Adipocyte (in vitro differentiated cells): Measurements from ENCODE around the gene MAPKAP1.

Experiments used
- DNase-seq: peaks from one replicate; pipeline ENCODE4 v3.0.0-alpha.2; 2015; ENCODE audit warnings: low read depth
- H3K27me3 ChIP-seq: replicated peaks from 2 replicates; pipeline ENCODE4 v1.7.0; 2013; ENCODE audit warnings: mild to moderate bottlenecking, low read length, moderate library complexity; ENCODE audit not compliant: control insufficient read depth, insufficient read depth
- H3K36me3 ChIP-seq: 2 replicates; pipeline ENCODE4 v1.7.0; 2013; ENCODE audit warnings: low read length, mild to moderate bottlenecking, moderate library complexity; ENCODE audit not compliant: control insufficient read depth, insufficient read depth, severe bottlenecking
- H3K4me1 ChIP-seq: 2 replicates; pipeline ENCODE4 v1.7.0; 2013; ENCODE audit warnings: mild to moderate bottlenecking, low read length, moderate library complexity; ENCODE audit not compliant: control insufficient read depth, insufficient read depth
- H3K4me3 ChIP-seq: 2 replicates; pipeline ENCODE4 v1.7.0; 2013; ENCODE audit warnings: mild to moderate bottlenecking, low read length, moderate library complexity
- H3K9ac ChIP-seq: 2 replicates; pipeline ENCODE4 v1.7.0; 2013; ENCODE audit warnings: mild to moderate bottlenecking, low read length, moderate library complexity
- H3K9me3 ChIP-seq: 2 replicates; pipeline ENCODE4 v1.7.0; 2013; ENCODE audit warnings: mild to moderate bottlenecking, low read length, moderate library complexity; ENCODE audit not compliant: control insufficient read depth

The MAPKAP1 gene

DNA sequence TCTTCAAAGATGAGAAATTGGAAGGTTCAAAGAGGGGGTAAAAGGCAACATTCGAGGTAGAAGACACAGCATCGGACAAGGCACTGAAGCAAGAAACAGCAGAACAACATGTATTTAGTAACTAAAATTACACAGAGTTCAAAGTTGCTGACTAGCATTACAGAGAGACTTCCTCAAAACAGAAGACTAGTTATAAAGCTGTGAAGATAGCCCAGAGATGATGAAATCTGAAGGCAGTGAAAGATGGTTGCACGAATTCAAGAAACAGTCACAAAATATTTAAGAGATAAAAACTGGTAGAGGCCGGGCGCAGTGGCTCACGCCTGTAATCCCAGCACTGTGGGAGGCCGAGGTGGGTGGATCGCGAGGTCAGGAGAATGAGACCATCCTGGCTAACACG, 16.3 kb downstream of the MAPKAP1 start:
- H3K27me3 ChIP-seq = no peaks in the 10 kb centered on the region
- H3K9ac ChIP-seq = no peak overlapping the region
- DNase-seq = no peak
- H3K36me3 ChIP-seq = no peaks in the 10 kb centered on the region
- H3K4me1 ChIP-seq = peaks cover 14% of the 10 kb centered on the region
- H3K9me3 ChIP-seq = no peaks in the 10 kb centered on the region
- no peak overlapping the region for H3K4me3 ChIP-seq

DNA sequence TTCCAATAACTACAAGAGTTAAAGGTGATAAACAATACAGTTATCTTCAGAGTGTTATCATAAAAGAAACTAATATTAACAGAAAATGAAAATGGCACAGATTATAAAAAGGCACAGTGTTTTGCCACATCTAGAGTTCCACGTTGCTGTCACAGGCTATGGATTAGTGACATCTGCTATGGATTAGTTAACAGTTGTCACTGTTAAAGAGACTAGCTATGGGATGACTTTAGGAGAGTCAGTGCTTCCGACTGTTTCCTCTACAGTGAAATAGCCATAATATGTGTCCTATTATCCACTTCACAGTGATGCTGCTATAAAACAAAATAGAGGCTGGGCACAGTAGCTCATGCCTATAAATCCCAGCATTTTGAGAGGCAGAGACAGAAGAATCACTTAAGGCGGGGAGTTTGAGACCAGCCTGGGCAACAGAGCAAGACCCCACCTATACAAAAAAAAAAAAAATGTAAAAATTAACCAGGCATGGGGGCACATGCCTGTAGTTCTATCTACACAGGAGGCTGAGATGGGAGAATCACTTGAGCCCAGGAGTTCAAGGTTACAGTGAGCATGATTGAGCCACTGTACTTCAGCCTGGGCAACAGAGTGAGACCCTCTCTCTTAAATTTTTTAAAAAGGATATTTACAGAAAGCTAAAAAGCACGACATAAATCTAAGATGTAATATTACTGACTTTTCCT, 19.7 kb downstream of the MAPKAP1 start:
- no peaks in the 10 kb centered on the region for H3K9me3 ChIP-seq
- no peak overlapping the region for H3K4me3 ChIP-seq
- DNase-seq = no peak
- H3K27me3 ChIP-seq = no peaks in the 10 kb centered on the region
- no peak overlapping the region for H3K9ac ChIP-seq
- no peaks in the 10 kb centered on the region for H3K4me1 ChIP-seq
- no peaks in the 10 kb centered on the region for H3K36me3 ChIP-seq

DNA sequence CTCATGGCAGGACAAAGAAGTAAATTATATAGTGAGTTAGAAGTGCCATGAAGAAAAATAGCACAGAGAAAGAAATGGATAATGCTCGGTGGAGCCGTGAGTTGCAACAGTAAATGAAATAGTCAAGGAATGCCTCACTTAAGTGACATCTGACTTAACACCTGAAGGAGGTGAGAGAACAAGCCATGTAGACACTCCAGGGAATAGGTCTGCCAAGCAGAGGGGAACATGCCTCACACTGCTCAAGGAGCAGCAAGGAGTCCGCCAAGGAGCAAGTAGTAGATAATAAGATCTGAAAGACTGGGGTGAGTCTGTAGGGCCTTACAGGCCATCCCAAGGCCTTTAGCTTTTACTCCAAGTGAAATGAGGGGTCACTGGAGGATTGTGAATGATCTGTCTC, 21.8 kb downstream of the MAPKAP1 start:
- H3K4me1 ChIP-seq = no peaks in the 10 kb centered on the region
- H3K4me3 ChIP-seq = no peak overlapping the region
- no peak for DNase-seq
- H3K9me3 ChIP-seq = no peaks in the 10 kb centered on the region
- no peaks in the 10 kb centered on the region for H3K27me3 ChIP-seq
- H3K36me3 ChIP-seq = no peaks in the 10 kb centered on the region
- no peak overlapping the region for H3K9ac ChIP-seq

DNA sequence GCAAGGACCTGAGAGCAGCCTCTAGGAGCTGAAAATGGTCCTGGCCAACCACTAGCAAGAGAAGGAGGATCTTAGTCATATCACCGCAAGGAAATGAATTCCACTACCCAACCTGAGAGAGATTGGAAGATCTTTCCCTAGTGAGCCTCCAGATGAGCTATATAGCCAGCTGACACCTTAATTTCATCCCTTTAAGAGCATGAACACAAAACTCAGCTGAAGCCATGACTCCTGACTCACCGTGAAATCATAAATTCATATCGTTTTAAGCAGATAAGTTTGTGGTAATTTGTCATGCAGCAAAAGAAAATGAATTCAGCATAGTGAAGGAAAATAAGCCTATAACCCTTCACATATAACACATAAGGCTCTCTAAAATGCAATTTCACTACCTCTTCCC, 23.5 kb downstream of the MAPKAP1 start:
- no peak overlapping the region for H3K9ac ChIP-seq
- H3K9me3 ChIP-seq = no peaks in the 10 kb centered on the region
- H3K27me3 ChIP-seq = no peaks in the 10 kb centered on the region
- H3K4me1 ChIP-seq = no peaks in the 10 kb centered on the region
- H3K4me3 ChIP-seq = no peak overlapping the region
- H3K36me3 ChIP-seq = no peaks in the 10 kb centered on the region
- peak; percentile 44 for DNase-seq

DNA sequence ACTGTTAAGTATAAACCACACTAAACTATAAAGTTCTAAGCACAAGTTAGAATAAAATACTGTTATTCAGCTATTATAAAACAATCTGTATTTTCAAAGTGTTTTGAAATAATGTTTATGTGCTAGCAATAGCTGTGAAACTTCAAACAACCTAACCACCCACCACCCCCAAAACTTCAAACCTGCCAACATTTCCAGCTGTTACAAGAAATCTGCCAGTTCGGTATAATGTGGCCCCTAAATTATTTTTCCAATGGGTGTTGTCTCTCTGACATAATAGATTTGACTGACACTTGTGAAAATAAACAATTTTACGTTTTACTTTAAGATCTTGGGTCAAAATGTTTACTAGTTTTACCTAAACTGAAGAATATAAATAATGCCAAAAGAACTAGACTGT, 24.7 kb downstream of the MAPKAP1 start:
- no peaks in the 10 kb centered on the region for H3K36me3 ChIP-seq
- DNase-seq = no peak
- no peaks in the 10 kb centered on the region for H3K9me3 ChIP-seq

DNA sequence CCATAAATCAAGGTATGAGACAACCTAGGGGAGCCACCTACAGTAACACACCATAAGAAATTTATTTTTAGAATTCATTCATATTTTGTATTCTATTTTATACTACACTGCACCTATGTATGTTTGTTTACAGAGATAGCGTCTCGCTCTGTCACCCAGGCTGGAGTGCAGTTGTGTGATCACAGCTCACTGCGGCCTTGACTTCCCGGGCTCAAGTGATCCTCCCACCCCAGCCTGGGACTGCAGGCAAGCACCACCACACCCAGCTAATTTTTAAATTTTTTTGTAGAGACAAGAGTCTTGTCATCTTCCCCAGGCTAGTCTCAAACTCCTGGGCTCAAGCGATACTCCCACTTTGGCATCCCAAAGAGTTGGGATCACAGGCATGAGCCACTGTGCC, 25.4 kb downstream of the MAPKAP1 start:
- Histone ChIP-seq H3K4me1 (no peaks in the 10 kb centered on the region), H3K36me3 (no peaks in the 10 kb centered on the region), H3K27me3 (no peaks in the 10 kb centered on the region), H3K9me3 (no peaks in the 10 kb centered on the region), H3K9ac (no peak overlapping the region), H3K4me3 (no peak overlapping the region)
- no peak for DNase-seq

More for the DNA sequence above, 24.7 kb downstream of the MAPKAP1 start:
- Histone ChIP-seq H3K27me3 (no peaks in the 10 kb centered on the region), H3K4me1 (no peaks in the 10 kb centered on the region), H3K4me3 (no peak overlapping the region), H3K9ac (no peak overlapping the region)

DNA sequence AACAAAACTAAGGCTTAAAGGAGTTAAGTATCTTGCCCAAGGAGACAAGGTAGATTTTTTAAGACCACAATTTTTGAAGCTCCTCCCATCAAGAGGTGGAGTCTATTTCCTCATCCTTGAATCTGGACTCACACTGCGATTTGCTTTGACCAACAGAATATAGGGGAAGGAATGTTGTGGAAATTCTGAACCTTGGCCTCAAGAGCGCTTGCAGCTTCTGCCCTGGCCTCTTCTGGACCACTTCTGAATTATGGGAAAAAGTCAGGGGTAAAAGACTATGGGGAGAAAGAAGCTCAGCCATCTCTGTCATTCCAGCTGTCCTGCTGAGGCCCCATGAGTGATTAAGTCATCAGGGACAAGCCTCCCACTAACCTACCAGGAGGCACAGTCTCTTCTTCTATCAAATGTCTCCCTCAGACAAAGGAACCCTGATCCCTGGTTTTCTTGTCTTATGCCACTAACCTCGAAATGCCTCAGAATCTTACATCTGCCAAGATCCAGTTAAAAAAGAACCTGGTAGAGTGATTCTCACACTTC, 25.9 kb downstream of the MAPKAP1 start:
- no peak for DNase-seq
- H3K36me3 ChIP-seq = no peaks in the 10 kb centered on the region
- H3K4me1 ChIP-seq = peaks cover 2% of the 10 kb centered on the region

DNA sequence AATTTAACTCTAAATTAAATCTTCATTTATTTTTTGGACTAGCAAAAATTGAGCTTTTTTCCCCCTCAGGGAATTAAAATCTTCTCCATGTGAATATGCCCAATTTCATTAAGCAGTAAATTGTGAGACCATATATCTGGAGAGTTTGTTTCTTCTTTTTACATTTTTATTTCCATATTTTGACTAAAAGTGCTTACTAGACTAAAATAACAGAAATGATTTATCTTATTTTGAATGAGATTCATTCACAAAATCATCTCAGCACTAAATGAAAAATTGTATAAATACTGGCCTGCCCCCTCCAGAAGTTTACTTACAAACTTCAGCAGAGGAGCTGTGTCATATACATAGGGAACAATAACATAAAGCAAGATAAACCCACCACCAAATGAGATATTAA, 26.6 kb downstream of the MAPKAP1 start:
- Histone ChIP-seq H3K27me3 (no peaks in the 10 kb centered on the region), H3K4me3 (no peak overlapping the region), H3K9me3 (no peaks in the 10 kb centered on the region), H3K9ac (no peak overlapping the region), H3K36me3 (no peaks in the 10 kb centered on the region), H3K4me1 (peaks cover 9% of the 10 kb centered on the region)
- DNase-seq = no peak

More for the DNA sequence above, 25.9 kb downstream of the MAPKAP1 start:
- Histone ChIP-seq H3K27me3 (no peaks in the 10 kb centered on the region), H3K9me3 (no peaks in the 10 kb centered on the region), H3K9ac (no peak overlapping the region), H3K4me3 (no peak overlapping the region)

DNA sequence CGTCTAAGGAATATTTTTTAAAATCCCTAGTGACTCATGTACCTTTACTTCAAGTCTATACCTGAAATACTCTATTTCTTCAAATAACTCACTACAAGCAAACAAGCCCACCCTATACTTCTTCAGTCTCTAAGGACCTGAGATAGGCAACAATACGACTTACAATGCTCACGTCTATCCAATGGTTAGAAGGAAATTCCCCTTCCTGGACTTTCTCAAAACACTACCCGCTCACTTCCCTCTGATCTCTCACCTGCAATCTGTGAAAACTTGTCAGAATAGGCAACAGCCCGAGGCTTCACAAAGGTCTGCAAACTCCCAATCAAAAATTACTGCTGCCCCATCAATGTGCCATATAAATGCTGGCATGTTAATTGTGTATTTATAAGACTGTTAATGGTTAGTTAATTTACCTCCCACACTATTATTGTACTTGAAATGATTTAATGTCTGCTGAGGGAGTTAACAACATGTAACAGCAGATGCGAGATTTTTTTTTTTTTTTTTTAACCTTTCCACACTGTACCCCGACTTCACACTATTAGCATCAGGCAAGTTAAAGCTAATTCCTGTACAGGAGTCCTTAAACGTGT, 27.3 kb downstream of the MAPKAP1 start:
- H3K9ac ChIP-seq = no peak overlapping the region
- H3K9me3 ChIP-seq = no peaks in the 10 kb centered on the region
- no peak for DNase-seq
- H3K36me3 ChIP-seq = no peaks in the 10 kb centered on the region
- peaks cover 17% of the 10 kb centered on the region for H3K4me1 ChIP-seq
- H3K4me3 ChIP-seq = no peak overlapping the region
- no peaks in the 10 kb centered on the region for H3K27me3 ChIP-seq

DNA sequence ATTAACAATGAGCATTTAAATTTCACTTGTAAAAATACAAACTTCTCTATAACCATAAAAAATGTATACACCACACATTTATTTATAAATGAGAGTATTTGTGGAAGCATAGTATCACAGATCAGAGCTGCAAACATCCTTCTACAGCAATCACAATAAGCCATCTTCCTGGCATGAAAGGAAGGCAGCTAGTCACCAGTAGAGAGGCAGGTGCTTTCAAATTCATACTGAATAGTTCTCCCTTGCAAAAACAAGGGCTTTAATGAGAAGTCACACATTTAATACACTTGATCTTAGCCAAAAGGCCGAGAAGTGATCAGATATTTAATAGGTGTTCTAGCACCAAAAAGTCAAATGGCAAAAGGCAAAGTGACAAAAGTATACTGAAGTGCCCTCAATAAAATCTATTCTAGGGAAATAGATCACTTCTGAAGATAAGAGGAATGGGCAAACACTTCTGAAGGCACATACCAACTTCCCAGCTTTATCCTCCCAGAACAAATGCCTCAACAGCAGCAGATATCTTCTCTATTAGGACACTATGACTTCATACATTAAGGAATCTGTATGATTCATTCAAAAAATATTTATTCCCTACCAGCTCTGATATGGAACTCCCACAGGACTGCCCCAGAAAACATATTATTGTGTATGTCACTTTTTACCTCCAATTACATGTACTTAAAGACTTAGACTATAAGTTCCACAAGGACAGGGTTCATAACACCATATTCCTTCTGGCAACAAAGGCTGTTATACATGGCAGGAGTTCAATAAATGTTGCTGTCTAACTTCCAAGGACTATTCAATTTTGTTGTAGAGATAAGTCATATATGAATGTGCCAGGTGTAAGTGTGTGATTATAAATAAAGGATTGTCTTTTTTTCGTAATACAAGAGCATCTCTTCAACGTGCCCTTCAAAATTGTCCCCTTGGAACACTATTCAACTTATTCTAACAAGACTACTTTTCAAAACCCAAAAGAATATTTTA, 31.7 kb downstream of the MAPKAP1 start:
- peak overlapping the region; percentile 28 for H3K4me3 ChIP-seq
- DNase-seq = peak; percentile 77
- no peaks in the 10 kb centered on the region for H3K9me3 ChIP-seq
- H3K9ac ChIP-seq = peak overlapping the region; percentile 30
- H3K27me3 ChIP-seq = no peaks in the 10 kb centered on the region
- H3K4me1 ChIP-seq = peaks cover 33% of the 10 kb centered on the region
- peaks cover 9% of the 10 kb centered on the region for H3K36me3 ChIP-seq

DNA sequence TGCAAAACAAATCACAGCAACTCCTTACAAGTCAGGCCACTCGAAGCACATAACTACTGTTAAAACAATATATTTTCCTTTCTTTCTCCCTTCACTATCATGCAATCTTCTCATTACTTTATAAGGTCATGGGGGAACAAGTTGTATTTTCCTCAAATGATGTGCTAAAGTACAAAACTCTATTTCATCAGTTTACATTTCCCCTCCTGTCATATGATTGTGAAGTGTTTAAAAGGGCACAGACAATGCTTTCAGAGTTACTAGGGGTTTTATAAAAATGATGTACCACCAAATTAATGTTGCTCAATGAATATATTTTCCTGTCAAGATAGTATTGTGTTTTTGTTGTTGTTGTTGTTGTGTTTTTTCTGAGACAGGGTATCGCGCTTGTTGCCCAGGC, 34.1 kb downstream of the MAPKAP1 start:
- H3K4me3 ChIP-seq = no peak overlapping the region
- DNase-seq = no peak
- peaks cover 33% of the 10 kb centered on the region for H3K4me1 ChIP-seq
- H3K36me3 ChIP-seq = peaks cover 13% of the 10 kb centered on the region
- no peak overlapping the region for H3K9ac ChIP-seq
- no peaks in the 10 kb centered on the region for H3K9me3 ChIP-seq
- no peaks in the 10 kb centered on the region for H3K27me3 ChIP-seq
